HG02885 (cell line): Measurements from ENCODE around the gene HDAC7.
"Not testable (repeated sequence)": the region's sequence is repeated elsewhere in the genome, so short reads cannot be mapped to it uniquely, and the experiment has no call there.

ENCODE experiments used
- ATAC-seq: cut with Tn5 transposase; IDR thresholded peaks from one replicate; pipeline ENCODE4 v1.9.1; 2021; ENCODE audit warnings: mild to moderate bottlenecking; ENCODE audit not compliant: unreplicated experiment, poor library complexity

Gene HDAC7

DNA sequence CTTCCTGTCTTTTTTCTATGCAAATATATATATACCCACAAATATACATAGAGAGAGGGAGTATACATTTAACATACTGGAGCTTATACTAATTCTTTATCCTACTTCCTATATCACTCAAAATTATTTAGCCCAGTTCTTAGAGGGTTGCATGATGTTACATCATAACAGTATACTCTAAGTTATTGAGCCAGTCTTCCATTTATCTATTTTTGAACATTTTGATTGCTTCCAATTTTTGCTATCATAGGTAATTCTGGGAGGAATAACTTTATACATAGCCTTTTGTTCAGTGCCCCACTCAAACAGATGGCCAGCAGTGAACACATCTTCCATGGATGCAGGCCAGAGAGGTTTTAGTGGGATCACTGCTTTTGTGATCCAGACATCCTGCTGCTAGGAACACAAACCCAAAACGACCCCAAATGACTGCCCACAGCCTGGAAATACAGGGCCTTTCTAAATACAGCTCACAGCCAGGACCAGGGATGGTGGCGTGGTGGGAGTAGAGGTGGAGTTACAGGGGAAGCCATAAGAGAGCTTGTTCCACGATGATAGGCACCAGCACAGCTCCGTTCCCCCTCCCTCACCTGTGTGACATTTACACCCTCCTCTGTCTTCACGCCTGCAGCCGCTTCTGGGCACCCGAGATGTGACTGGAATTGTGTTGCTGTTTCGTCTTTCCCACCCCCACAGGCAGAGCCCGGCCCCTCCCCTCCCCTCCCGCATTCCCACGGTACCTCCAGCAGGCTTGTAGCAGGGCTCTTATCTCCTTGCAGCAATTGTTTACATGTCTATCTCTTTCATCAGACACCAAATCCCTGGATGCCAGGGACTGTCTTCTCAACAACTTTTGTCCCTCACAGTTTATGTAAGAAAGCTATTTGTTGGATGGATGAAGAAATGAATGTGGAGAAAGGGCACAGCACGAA is 30.7 kb upstream of the HDAC7 start:
- ATAC-seq: no peak

DNA sequence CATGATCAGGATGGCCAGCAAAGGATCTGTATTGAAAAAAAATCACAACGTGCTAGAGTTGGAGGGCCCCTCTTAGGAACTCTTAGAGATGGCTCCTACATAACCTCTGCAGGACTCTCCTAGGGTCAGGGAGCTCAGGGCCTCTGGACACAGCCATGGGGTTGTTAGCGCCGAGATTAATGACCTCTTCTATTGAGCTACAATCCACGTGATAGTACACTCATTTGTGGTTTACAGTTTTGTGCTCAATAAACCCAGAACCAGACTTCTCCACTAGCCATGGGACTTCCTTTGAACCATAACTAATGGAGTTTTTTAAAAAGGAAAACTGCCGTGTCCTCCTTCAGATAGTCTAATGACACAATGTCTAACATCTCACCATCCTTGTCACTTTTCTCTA is 29.6 kb upstream of the HDAC7 start:
- ATAC-seq: no peak

DNA sequence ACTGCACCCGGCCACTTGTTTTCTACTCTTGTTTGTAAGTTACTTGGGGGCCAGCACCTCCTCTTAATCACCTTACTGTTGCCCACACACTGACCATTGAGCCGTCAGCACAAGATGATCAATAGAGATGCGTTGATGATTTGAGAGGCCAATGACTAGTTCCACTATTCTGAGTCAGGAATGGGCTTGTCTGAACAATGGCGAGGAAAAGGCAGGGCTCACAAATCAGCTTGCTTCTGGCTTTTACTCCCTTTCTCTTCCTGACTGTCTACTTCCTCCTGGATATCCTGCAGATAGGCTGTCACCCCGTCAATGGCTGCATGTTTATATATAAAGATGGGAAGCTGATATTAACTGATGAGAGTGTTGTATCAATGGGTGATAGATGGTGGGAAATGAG is 29.1 kb upstream of the HDAC7 start:
- ATAC-seq: no peak

DNA sequence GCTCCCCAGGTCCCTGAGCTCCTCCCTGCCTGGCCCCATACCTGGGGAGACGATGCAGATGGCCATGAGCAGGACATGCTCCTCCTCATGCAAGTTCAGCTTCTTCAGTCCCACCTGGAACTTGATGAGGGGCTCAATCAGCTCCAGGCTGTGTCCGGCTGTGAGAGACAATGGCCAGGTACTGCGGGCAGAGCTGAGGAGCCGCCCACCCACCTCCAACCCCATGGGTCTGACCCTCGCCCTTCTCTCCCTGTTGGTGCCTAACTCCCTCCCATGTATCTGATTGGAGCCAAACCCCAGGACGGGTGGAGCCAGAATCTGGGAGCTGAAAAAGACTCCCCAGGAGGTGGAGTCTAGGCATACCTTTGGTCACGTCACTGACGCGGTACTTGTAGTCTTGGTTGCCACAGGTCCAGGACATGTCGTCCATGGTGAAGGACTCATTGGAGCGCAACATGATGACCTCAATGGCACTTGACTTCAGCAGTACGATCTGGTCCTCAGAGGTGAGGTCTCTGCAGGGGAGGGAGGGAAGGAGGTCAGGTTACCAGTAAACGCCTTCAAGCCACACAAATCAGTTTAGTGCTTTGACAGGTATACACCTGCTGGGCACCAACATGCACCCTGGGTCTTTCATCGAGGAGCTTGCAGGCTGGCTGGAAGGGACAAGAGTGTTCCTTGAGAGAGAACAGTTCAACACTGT is 26.7 kb upstream of the HDAC7 start:
- no peak for ATAC-seq

- ATAC-seq: no peak
Observed at GRCh38 chr12:47845081-47845480, 25.4 kb upstream of the HDAC7 start.

DNA sequence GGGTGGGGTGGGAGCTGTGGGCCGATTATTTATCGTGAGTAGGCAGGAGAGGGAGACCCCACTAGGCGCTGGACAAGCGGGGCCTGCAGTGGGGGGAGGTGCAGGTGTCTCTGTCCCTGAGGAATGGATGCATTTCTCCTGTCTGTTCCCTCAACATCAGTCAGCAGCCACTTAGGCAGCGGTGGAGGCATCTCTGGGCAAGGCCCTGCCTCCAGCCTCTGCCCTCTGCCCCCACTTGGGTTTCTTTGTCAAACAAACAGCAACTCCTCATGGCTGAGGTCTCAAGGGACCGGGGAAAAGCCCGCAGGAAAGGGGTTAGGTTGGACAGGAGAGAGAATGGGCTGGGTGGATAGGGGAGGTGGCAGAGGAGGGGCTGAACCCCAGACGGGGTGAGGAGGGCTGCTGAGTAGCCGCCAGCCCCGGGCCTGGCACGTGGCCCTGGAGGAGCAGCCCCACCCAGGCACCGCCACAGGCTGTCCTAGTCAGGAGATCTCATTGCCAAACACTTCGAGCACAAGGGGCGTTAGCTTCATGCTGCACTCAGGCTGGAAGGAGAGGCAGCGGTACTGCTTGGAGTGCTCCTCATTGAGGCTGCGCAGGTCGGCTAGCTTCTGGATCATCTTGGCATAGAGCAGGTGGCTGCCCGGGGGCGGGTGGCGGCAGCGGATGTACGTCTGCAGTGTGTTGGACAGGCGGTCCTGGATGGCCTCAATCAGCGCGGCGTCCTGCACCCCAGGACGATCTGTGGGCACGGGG is 24.7 kb upstream of the HDAC7 start:
- ATAC-seq: no peak

GRCh38 chr12:47843226-47843980 is 23.7 kb upstream of the HDAC7 start:
- no peak for ATAC-seq

DNA sequence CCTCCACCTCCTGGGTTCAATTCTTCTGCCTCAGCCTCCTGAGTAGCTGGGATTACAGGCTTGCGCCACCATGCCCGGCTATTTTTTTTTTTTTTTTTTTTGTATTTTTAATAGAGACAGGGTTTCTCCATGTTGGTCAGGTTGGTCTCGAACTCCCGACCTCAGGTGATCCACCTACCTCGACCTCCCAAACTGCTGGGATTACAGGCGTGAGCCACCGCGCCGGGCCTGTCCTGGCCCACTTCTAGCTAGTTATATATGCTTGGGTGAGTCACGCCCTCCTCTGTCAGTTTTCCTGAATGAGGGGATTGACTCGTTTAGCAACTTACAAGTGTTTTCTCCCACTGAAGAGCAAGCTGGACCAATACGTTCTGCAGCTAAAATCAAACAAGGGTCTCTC is 22.8 kb upstream of the HDAC7 start:
- not testable (repeated sequence) for ATAC-seq

DNA sequence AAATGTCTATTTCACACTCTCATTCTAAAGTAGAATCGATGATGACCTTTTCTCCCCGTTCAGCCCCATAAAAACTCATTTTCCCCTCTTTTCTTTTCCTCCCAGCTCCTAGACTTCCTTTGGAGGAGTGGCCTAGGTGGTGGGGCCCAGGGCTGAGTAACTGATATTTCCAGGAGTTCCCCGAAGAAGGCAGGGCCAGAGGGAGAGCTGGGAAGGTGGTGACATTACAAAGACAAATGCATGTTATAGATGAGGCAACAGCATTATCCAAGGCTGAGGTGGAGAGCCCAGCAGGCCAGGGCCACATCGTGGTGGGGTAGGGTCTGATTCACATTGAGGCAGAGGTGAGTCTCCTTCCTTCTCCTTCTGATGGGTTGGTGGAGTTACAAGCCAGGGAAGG is 22.2 kb upstream of the HDAC7 start:
- ATAC-seq: no peak

DNA sequence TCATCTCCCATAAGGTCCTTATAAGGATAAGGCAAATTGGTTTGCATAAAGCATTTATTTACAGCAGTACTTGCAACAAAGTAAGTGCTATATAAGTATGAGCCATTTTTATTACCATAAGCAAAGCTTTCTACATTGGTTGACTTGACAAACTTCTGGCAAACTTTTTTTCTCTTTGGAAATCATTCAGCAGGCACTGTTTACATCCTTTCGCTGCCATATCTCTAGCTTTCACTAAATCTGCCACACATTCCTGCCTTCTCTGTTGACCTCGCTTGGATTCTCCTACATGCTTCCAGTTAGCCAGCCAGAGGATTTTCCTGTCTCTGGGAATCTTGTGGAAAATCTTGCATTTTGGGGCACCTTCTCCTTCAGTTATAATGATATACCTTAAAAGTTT is 21.8 kb upstream of the HDAC7 start:
- ATAC-seq: no peak

DNA sequence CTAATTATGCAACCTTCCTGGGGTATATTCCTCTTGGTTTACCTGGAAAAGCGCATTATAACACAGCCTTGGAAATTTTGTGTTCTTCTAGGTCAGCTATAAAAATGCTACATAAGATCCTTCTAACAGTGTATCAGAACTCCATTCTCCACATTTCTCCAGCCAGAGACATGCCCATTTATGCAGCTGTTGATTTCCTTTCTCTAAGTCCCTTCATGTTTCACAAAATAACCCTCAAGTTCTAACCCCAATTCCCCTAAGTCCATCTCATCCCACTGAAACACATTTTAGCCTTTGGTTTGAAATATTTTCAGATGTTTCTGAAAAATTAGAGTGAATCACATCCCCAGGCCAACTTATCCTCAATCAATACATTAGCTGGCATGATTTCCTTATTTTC is 20.9 kb upstream of the HDAC7 start:
- no peak for ATAC-seq

- no peak for ATAC-seq
Observed at GRCh38 chr12:47839214-47839876, 19.6 kb upstream of the HDAC7 start.

DNA sequence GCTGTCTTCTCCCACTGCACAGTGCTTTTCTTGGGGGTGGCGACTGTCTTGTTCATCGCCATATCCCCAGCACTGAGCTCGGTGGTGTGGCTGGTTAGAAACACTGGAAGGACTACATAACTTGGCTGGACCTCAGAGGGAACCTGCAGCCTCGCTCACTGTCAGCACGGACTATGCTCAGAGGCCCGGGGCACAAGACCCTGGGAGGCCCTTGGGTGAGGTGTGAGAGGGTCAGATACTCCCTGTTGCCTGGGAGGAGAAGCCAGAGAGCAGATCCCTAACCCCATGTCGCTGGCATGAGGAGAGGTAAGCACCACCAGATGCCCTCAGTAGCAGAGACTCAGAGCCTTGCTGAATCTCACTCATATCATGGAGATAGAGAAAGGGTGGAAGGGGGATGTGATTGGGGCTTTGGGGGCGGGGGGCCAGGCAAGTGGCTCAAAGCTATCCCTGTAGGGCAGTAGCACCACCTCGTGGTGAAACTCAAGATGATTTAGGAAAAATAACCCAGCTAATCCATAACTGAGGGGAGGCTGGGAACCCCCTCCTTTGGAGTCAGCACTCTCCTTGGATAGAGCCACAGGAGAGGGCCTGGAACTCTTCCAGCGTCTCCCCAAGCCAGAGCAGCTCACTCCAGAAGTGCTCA is 18.7 kb upstream of the HDAC7 start:
- ATAC-seq: no peak

DNA sequence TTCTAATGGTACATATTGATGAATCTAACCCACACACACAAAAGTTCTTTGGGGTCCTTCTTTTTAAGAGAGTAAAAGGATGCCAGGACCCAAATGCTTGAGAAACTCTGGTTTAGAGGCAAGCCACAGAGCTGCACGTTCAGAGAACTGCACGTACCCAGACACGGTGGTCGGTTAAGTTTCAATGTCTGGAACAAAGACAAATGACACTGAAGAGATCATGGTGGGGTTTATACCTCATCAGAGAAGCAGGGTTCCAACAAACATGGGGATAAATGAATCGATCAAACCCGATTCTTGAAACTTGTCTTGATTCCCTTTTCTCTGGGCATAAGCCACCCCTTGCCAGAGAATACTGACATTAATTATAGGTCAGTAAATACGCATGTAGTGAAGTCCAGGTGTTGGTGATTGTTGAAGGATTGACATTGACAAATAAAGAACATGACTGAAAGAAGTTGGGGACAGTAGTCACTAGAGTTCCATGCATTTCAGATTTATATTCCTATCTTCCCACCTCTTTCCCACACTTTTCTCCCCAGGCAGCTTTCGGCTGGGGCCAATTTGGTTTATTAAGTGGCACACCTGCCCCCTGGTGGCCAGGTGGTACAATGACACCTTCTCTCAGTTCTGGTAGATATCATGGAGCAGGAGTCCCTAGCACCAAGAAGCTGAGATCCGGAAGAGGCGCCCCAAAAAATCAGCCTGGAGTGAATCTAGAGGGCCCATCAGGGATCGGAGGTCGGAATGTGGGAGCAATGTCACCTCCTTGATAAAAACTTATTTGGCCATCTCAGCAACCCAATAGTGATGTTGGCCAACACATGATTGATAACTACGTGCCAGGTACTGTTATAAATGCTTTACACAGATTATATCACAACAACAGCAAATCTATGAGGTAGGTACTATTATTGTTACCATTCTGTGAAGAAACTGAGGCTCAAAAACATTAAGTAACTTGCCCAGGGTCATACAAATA is 17.8 kb upstream of the HDAC7 start:
- ATAC-seq: no peak

DNA sequence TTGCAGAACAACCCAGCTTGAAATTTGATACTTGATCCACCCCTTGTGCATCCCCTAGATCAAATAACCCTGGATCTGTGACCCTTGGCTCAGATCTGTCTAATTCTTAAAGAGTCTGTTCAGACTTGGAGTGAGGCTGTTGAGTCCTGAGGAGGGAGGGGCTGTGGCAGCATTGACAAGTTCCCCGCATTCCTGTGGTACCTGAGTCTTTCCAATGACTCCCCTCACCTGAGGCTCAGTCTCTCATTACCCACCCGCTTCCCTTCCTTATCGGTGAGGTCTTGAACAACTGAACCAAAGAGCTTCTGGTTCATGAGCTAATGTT is 16.1 kb upstream of the HDAC7 start:
- ATAC-seq: no peak

DNA sequence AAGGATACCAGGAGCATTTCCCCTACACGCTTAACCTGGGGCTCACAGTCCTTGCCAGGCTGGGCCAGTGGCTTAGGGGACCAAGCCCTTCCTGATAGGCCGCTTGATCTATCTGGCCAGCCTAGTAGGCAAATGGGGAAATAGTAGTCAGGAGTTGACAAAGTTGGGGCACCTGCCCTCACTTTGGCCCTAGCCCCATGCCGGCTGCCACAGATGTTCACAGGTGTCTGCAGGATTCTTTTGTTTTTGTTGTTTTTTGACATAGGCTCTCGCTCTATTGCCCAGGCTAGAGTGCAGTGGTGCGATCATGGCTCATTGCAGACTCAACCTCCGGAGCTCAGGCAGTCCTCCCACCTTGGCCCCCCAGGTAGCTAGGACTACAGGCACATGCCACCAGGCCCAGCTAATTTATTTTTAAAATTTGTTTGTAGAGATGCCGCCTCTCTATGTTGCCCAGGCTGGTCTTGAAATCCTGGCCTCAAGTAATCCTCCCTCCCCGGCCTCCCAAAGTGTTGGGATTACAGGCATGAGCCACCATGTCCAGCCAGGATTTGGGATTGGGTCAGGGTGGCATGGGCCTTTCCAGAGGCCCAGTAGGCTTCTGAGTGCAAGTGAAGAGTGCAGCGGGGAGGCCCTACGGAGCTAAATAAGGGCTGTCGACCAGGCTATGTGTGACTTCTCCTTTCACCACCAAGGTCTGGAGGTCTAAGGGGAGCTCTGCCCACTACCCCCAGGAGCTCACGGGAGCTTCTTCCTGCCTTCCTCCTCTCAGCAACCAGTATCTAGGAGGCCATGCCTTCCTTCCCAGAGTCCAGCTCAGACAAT is 15.5 kb upstream of the HDAC7 start:
- no peak for ATAC-seq

GRCh38 chr12:47834199-47834903 is 14.6 kb upstream of the HDAC7 start:
- ATAC-seq: no peak
